ENCODE data around the gene MRPL43.

- TF ChIP-seq CTCF (IDR thresholded peaks at IDR 0.05; ENCODE audit: low read depth, low read length) (no peak), EZH2phosphoT487 (IDR thresholded peaks at IDR 0.05; ENCODE audit: low read depth) (no peak)
These were observed 9.9 kb downstream of the MRPL43 start for GRCh38 chr10:100977436-100977835.
